IMR-90 (cell line): ENCODE data around the gene ACOX3.

ENCODE experiments used
- CEBPB ChIP-seq: IDR thresholded peaks from 2 replicates; pipeline ENCODE4 v1.6.1; 2012; ENCODE audit warnings: low read depth, low read length, improper control_type of control experiment
- CHD1 ChIP-seq: IDR thresholded peaks from 2 replicates; pipeline ENCODE4 v1.6.1; 2012; ENCODE audit warnings: low read depth, low read length, improper control_type of control experiment
- CTCF ChIP-seq: conservative IDR thresholded peaks from 2 replicates; pipeline ENCODE4 v1.5.1; 2012; ENCODE audit warnings: mild to moderate bottlenecking, low read depth, low read length, improper control_type of control experiment
- FOS ChIP-seq: fragments of 150-350 bp; IDR thresholded peaks from 2 replicates; pipeline ENCODE4 v1.6.1; 2016; ENCODE audit warnings: low read depth, low read length
- MAFK ChIP-seq: IDR thresholded peaks from 2 replicates; pipeline ENCODE4 v1.6.1; 2012; ENCODE audit warnings: low read depth, low read length, improper control_type of control experiment
- POLR2A ChIP-seq: IDR thresholded peaks from 2 replicates; pipeline ENCODE4 v1.6.1; 2012; ENCODE audit warnings: mild to moderate bottlenecking, low read depth, low read length
- RAD21 ChIP-seq: IDR thresholded peaks from 2 replicates; pipeline ENCODE4 v1.6.1; 2012; ENCODE audit warnings: low read length, improper control_type of control experiment
- USF2 ChIP-seq: fragments of 150-350 bp; IDR thresholded peaks from 2 replicates; pipeline ENCODE4 v1.6.1; 2017; ENCODE audit warnings: mild to moderate bottlenecking, antibody characterized with exemption, low read length, low read depth

- TF ChIP-seq CTCF (no peak), CEBPB (no peak), POLR2A (no peak), CHD1 (no peak), MAFK (no peak), FOS (no peak), USF2 (no peak), RAD21 (no peak)
Observed at GRCh38 chr4:8333726-8334460, 106.6 kb downstream of the ACOX3 start.
